GM19438 (cell line): ENCODE measurements around the gene ADGRV1.
"Not testable (repeated sequence)": the region's sequence is repeated elsewhere in the genome, so short reads cannot be mapped to it uniquely, and the experiment has no call there.

ENCODE experiments used
- ATAC-seq: cut with Tn5 transposase; IDR thresholded peaks from one replicate; pipeline ENCODE4 v1.9.1; 2021; ENCODE audit warnings: low read depth; ENCODE audit not compliant: unreplicated experiment

The ADGRV1 gene

GRCh38 chr5:91042247-91042935 lies 483.8 kb downstream of the ADGRV1 start:
- ATAC-seq, result no peak

- ATAC-seq, result no peak
These were observed 484.3 kb downstream of the ADGRV1 start for GRCh38 chr5:91042936-91043255.

GRCh38 chr5:91048073-91048472 lies 489.5 kb downstream of the ADGRV1 start:
- ATAC-seq, result no peak

- no peak for ATAC-seq
These were observed 490.5 kb downstream of the ADGRV1 start for GRCh38 chr5:91049112-91049511.

DNA sequence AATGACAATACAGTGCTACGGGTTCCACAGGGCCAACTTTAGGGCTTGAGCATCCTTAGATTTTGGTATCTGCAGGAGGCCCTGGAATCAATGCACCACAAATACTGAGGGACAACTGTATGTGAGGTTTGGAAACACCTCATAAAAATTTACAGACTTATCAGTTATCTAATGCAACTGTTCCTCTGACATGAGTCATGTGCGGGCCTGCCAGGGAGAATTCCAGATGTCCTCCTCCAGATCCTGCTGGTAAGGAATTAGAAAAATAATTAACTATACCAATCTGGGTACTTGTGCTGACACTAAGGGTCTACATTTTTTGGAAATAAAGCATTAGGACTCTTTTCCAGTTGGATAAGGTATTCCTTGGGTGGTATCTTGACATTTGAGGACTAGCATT lies 491.2 kb downstream of the ADGRV1 start:
- ATAC-seq, result no peak

- not testable (repeated sequence) for ATAC-seq
These were observed 493.8 kb downstream of the ADGRV1 start for GRCh38 chr5:91052411-91052810.

DNA sequence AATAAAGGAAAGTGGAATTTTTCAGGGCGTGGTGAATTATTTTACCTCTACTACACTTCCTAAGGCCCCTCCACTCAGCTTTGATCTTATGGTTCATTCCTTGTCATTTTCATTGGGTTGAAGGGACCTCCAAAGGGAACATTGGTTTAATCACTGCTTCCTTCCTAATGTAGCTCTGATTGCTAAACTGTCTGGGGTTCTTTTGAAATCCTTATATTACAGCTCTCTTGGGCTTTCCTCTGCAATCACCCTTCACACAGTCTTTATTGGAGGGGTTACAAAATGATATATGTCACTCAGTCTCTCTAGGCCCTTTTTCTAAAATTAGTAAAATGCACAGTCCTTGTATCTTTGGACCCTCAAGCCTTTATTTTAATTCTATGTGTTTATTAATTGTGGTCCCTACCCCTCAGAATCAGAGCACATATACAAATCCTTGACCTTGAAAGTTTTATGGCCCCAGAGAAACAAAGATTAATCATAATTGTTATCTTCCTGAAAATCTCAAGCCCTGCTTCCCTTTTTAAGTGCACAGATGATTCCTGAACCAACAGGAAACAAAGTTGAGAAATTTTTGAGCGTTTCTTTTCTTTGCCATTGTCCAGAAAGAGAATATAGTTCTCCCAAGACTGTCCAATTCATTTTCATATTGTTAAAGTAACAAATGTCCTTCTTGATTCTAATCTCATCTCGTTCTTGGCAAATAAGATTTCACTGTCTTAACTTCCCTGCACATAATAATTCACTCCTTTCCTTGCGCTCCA lies 494.6 kb downstream of the ADGRV1 start:
- ATAC-seq, result no peak

DNA sequence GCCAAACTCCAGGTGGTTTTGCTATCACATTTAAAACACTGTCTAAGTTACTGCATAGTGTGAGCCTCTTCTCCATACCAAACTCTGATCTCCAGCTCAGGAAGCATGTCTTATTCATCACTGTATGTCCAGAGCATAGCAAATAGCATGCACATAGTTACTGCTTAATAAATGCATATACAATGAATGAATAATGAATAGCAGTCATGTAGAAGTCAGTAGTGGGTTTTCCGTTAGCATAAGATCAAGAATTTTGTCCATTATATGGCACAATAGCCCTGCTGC lies 495.1 kb downstream of the ADGRV1 start:
- no peak for ATAC-seq

DNA sequence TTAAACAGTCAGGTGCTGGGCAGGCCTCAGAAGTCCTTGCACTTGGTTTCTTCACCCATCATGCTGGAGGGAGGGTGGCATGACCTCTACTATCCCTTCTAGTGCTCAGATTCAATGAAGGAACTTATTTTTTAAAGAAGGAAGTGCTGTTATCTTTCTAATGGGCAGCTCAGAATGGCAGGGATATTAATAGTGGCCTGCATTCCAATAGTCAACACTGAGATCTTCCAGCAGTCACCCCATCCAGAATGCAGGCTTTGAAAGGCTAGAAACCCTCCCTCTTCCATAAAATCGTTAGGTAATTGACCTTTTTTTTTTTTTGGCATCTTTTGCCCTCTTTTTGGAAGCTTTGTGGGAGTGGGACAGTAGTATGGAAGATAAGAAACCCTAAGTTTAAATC lies 499.6 kb downstream of the ADGRV1 start:
- no peak for ATAC-seq

DNA sequence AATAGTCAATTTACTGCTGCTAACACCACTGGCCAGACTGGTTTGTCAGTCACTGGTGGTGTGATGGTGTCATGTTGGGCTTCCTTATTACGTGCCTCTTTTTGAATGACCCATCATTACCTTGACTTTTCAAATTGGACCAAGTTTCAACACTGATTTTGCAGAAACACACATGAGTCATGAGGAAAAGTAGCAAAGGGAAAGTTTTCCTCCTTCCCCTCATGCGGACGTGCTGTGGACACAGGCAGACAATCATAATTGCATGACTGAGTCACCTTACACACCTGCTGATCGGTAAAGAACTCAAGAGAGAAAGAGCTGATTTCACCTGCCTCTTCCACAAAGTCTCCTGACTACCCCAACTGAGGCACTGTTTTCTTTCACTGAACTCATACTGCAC lies 500.0 kb downstream of the ADGRV1 start:
- no peak for ATAC-seq

DNA sequence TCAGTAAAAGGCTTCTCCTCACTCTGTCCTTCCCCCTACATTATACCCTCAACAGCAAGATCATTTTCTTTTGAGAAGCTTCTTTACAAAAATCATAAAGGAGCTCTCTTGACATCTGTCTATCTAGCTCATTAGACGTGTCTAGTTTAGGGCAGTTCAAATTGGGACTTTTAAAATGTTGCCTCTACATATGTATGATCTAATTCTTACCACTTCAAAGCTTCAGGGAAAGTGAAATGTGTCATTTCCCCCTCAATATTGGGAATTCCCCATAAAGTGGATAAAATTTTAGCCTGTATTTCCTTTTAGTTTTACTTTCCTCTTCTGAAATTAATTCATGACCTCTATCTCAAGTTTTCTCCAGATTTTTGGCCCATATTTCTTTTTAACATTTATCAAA lies 500.8 kb downstream of the ADGRV1 start:
- peak; percentile 48 for ATAC-seq

DNA sequence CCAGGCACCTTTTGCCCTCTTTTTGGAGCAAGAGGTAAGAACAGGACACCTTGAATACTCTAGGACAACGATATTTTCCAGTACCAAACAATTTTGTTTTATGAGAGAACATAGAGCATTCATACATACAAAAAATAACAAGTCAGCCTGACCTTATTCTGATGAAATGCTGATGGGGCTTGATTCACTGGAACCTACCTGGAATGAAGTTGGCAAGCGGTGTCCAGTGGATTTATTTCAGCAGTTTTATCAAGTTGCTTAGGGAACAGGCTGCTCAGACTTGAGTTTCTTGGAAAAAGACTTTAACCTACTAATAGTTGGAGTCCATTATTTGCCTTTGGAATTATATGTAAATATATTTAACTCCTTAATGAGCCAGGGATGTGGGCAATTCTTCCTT lies 502.5 kb downstream of the ADGRV1 start:
- no peak for ATAC-seq

- ATAC-seq, result peak; percentile 47
These were observed 503.5 kb downstream of the ADGRV1 start for GRCh38 chr5:91061946-91062562.

DNA sequence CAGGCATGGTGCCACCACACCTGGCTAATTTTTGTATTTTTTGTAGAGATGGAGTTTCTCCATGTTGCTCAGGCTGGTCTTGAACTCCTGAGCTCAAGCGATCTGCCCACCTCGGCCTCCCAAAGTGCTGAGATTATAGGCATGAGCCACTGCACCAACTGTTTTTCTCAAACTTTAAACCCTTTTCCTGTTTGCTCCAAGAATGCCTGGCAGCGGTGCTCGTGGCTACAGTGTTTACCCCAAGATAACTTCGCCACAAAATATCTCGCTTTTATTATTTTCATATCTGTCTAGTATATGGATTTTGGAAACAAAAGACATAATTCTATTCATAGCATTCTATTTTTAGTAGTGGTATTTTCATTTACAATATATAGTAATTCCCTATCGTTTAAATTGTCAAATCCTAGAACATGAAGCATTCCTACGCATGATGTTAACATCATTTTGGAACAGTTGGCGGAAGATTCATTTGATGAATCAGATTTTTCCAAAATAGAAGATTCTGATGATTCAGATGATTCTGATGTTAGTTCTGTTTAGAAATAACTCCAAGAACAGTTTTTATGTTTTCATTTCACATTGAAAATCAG lies 504.6 kb downstream of the ADGRV1 start:
- ATAC-seq, result not testable (repeated sequence)

GRCh38 chr5:91065496-91065895 lies 506.9 kb downstream of the ADGRV1 start:
- ATAC-seq, result no peak

GRCh38 chr5:91069364-91069763 lies 510.8 kb downstream of the ADGRV1 start:
- no peak for ATAC-seq

DNA sequence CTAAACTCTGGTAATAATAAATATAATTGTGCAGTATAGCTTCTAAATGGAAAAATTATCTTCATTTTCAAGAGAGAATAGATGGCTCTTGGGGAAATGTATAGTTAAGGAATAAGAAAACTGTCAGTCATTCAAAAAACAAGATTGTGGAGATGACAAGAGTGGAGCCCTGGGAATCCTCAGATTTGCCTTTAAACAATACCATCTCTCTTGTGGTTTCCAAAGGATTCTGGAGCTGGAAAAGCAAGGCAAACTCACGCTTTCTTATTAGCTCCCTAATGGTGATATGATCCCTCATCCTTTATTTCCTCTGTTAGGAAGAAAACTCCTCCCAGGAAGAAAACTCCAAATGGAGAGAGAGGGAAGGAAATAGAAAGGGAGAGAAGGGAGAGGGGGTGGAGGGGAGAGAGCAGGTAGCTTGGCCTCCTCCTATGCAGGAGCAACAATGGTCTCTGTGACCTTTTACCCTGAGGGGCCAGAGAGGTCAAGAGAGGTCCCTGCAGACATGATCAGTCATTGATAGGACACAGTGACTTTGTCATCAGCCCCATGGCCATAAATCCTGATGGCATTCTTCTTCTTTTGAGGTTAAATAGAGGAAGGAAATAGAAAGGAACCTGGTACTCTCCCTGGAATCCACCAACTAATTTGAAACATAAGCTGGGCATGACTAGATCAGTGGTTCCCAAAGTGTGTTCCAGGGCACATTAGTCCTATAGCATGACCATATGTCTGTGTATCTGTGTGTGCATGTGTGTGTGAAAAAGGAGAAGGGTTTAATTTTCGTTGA lies 512.4 kb downstream of the ADGRV1 start:
- no peak for ATAC-seq

DNA sequence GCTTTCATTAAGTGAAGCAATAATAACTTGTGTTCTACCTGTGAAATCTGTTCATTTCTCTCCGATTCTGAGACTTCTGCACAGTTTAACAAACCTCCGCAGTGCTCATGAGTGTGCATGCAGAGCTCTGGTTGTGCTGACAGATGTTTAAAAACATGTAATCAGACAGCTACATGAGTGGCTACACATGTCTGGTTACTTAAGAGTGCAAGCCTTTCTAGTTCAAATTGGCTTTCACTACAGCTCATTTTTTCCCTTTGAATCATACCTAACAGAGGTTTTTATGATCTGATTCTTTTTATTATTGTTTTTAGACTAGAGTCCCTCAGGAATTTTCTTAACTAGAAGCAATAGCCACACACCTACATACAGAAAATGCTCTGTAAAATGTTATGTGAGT lies 514.3 kb downstream of the ADGRV1 start:
- no peak for ATAC-seq

- ATAC-seq, result peak; percentile 63
These were observed 516.0 kb downstream of the ADGRV1 start for GRCh38 chr5:91074615-91075014.

GRCh38 chr5:91076138-91076537 lies 517.5 kb downstream of the ADGRV1 start:
- ATAC-seq, result no peak

DNA sequence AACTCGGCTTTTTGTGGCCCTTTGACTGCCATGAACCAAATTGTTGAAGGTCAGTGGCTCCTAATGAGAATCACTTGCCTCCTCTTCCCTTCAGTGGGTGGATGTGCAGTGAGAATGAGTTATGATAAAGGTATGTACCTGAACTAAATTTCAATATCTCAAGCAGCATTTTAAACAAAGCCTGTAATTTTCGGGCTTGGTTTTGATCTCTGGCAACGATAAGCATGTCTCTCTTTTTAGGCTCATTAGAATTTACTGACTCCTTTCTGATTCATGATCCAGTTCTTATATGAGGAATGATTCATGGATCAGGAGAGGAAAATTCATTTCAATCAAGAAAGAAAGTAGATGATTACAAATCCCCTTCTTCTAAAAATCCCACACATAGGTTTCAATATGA lies 519.0 kb downstream of the ADGRV1 start:
- ATAC-seq, result no peak
